K562 (cell line): ENCODE data around the gene SREBF1. TPM values are rescaled to one million over a fixed set of nuclear protein-coding genes. Genes with fewer than 3 reads are reported as not detected.

ENCODE experiments used
- ATAC-seq: fragments of 200-7000 bp; cut with Tn5 transposase; 3 replicates; pipeline ENCODE4 v1.9.1; 2020; ENCODE audit warnings: moderate library complexity
- BruUV-seq: library from RNA; stranded (reverse); fragments of 400-500 nt; replicated peaks from 2 replicates; lab custom pipeline; 2021; lab: Mats Ljungman, UMichigan
- CTCF ChIA-PET: fragments of 300-600 bp; formaldehyde crosslinking; extraction: SDS; loops from one replicate; lab custom pipeline; 2021; ENCODE audit warnings: low intra/inter-chr PET ratio; lab: Yijun Ruan, JAX
- POLR2A ChIA-PET: fragments of 300-600, 350-650 bp; sonication (Branson Sonifier 250); formaldehyde crosslinking; extraction: SDS; loops from one replicate; lab custom pipeline; 2021; ENCODE audit warnings: antibody characterized with exemption, inconsistent platforms; lab: Yijun Ruan, JAX
- DNase-seq, 4 experiments: peaks; one replicate each; pipeline versions ENCODE4 v3.0.0 to v3.0.0-alpha.2; 2011 to 2018; ENCODE audit warnings: low spot score in 3 of 4, mixed read lengths in 3 of 4; ENCODE audit errors: extremely low read depth in 1 of 4
- FAIRE-seq: peaks from 2 replicates; lab custom pipeline; 2011; peaks lifted over from hg19 to GRCh38; lab: Jason Lieb, UNC
- H2AFZ ChIP-seq: 2 replicates; pipeline ENCODE4 v1.6.0; 2011; ENCODE audit warnings: low read depth, low read length, control low read depth, inconsistent platforms
- H3K27ac ChIP-seq: fragments of 200-600 bp; 3 replicates; pipeline ENCODE4 v1.8.0; 2011; ENCODE audit warnings: low read depth, mild to moderate bottlenecking, control low read depth, inconsistent platforms, low read length, moderate library complexity, mixed read lengths; ENCODE audit errors: extremely low read depth
- H3K27me3 ChIP-seq, 2 experiments: fragments of 300-600 bp in 1 of 2; 2 replicates in 1 of 2; 3 replicates in 1 of 2; pipeline versions ENCODE4 v1.6.0 to v1.8.0; 2011; ENCODE audit warnings: inconsistent platforms in 2 of 2, low read length in 2 of 2, mild to moderate bottlenecking in 1 of 2, mixed read lengths in 1 of 2, moderate library complexity in 1 of 2; ENCODE audit not compliant: control insufficient read depth in 2 of 2, insufficient read depth in 2 of 2
- H3K36me3 ChIP-seq: fragments of 300-600 bp; 3 replicates; pipeline ENCODE4 v1.8.0; 2011; ENCODE audit warnings: mild to moderate bottlenecking, low read length, inconsistent platforms; ENCODE audit not compliant: control insufficient read depth, insufficient read depth
- H3K4me1 ChIP-seq, 2 experiments: fragments of 200-600 bp in 1 of 2; replicated peaks in 1 of 2; 2 replicates in 1 of 2; 3 replicates in 1 of 2; pipeline versions ENCODE4 v1.5.1 to v1.8.0; 2011; ENCODE audit warnings: inconsistent platforms in 2 of 2, low read length in 2 of 2, mild to moderate bottlenecking in 1 of 2, mixed read lengths in 1 of 2, moderate library complexity in 1 of 2; ENCODE audit not compliant: control insufficient read depth in 2 of 2, insufficient read depth in 2 of 2
- H3K4me2 ChIP-seq: 2 replicates; pipeline ENCODE4 v1.6.1; 2011; ENCODE audit warnings: low read length, control low read depth, inconsistent platforms, mixed read lengths; ENCODE audit not compliant: insufficient read depth
- H3K4me3 ChIP-seq: fragments of 200-600 bp; sonication (generic), shearing (Covaris generic); 2 replicates; pipeline ENCODE4 v1.5.1; 2016; ENCODE audit warnings: control low read depth, inconsistent platforms
- H3K79me2 ChIP-seq: fragments of 200-600 bp; 3 replicates; pipeline ENCODE4 v1.8.0; 2011; ENCODE audit warnings: low read length, inconsistent platforms; ENCODE audit not compliant: control insufficient read depth, insufficient read depth
- H3K9ac ChIP-seq, 2 experiments: 2 replicates each; pipeline versions ENCODE4 v1.6.0 to v1.6.1; 2011; ENCODE audit warnings: low read depth in 2 of 2, low read length in 2 of 2, control low read depth in 1 of 2, inconsistent platforms in 1 of 2, mild to moderate bottlenecking in 1 of 2, mixed read lengths in 1 of 2; ENCODE audit not compliant: insufficient read depth in 1 of 2
- H3K9me1 ChIP-seq: one replicate; pipeline ENCODE4 v1.6.0; 2011; ENCODE audit warnings: inconsistent platforms, mild to moderate bottlenecking, low read length, moderate library complexity; ENCODE audit not compliant: control insufficient read depth, insufficient read depth
- H3K9me3 ChIP-seq: replicated peaks from 2 replicates; pipeline ENCODE4 v1.5.1; 2011; ENCODE audit warnings: low read depth, low read length, inconsistent platforms; ENCODE audit not compliant: control insufficient read depth, insufficient read depth
- H4K20me1 ChIP-seq: replicated peaks from 2 replicates; pipeline ENCODE4 v1.6.1; 2011; ENCODE audit warnings: low read length, inconsistent platforms, mixed read lengths; ENCODE audit not compliant: control insufficient read depth, insufficient read depth
- BACH1 ChIP-seq: fragments of 200-800 bp; sonication (Bioruptor generic); IDR thresholded peaks from 2 replicates; pipeline ENCODE4 v1.6.1; 2016; ENCODE audit warnings: missing genetic modification characterization, missing compliant biosample characterization
- CBX2 ChIP-seq: fragments of 200-600 bp; sonication (generic); IDR thresholded peaks from one replicate; pipeline ENCODE4 v1.6.1; 2012; ENCODE audit warnings: mild to moderate bottlenecking, low read length, inconsistent platforms; ENCODE audit not compliant: insufficient read depth, poor library complexity, severe bottlenecking
- CC2D1A ChIP-seq: fragments of 450-650 bp; IDR thresholded peaks from 2 replicates; pipeline ENCODE4 v1.6.1; 2017; ENCODE audit warnings: mild to moderate bottlenecking
- HNRNPK ChIP-seq: fragments of 200-400 bp; formaldehyde crosslinking; IDR thresholded peaks from one replicate; pipeline ENCODE4 v1.6.1; 2018; ENCODE audit warnings: mild to moderate bottlenecking, low read depth, low read length; ENCODE audit not compliant: poor library complexity, severe bottlenecking
- KDM2B ChIP-seq: fragments of 250-450 bp; sonication (Bioruptor Pico); IDR thresholded peaks from 2 replicates; pipeline ENCODE4 v1.8.0; 2021; ENCODE audit warnings: mild to moderate bottlenecking, moderate library complexity
- KLF10 ChIP-seq: fragments of 250-450 bp; sonication (Bioruptor Pico); IDR thresholded peaks from 2 replicates; pipeline ENCODE4 v1.6.1; 2021; ENCODE audit warnings: matching md5 sums
- MCM2 ChIP-seq: fragments of 450-650 bp; IDR thresholded peaks from 2 replicates; pipeline ENCODE4 v1.6.1; 2017; ENCODE audit warnings: low read depth, mild to moderate bottlenecking
- RHOXF2B ChIP-seq: fragments of 250-450 bp; sonication (Bioruptor Pico); conservative IDR thresholded peaks from 2 replicates; pipeline ENCODE4 v1.5.1; 2021
- SAP30 ChIP-seq: fragments of 200-600 bp; sonication (generic); IDR thresholded peaks from 2 replicates; pipeline ENCODE4 v1.6.1; 2012; ENCODE audit warnings: borderline replicate concordance, low read depth, mild to moderate bottlenecking, moderate library complexity, low read length, control low read depth, inconsistent platforms; ENCODE audit not compliant: insufficient read depth, poor library complexity, severe bottlenecking
- TBP ChIP-seq: optimal IDR thresholded peaks from 2 replicates; pipeline ENCODE3; 2011; ENCODE audit warnings: low read depth, low read length, improper control_type of control experiment
- ZNF140 ChIP-seq: fragments of 250-450 bp; sonication (Bioruptor Pico); IDR thresholded peaks from 2 replicates; pipeline ENCODE4 v1.8.0; 2021; ENCODE audit warnings: moderate library complexity, mild to moderate bottlenecking, inconsistent platforms
- ZNF184 ChIP-seq: sonication (generic); formaldehyde crosslinking; IDR thresholded peaks from 2 replicates; pipeline ENCODE4 v1.5.0; 2020; ENCODE audit warnings: missing genetic modification reagents
- ZNF695 ChIP-seq: fragments of 450-650 bp; formaldehyde crosslinking; IDR thresholded peaks from 2 replicates; pipeline ENCODE4 v1.4.0; 2020; ENCODE audit warnings: mild to moderate bottlenecking, moderate library complexity
- WGBS: fragments of 100-300 bp; shearing (Covaris generic); methylation state at CpG from one replicate; pipeline ENCODE4 v1.1.6; 2016; ENCODE audit warnings: low coverage, mixed read lengths; ENCODE audit not compliant: insufficient coverage; ENCODE audit errors: missing lambda C conversion rate; 5-methylcytosine and 5-hydroxymethylcytosine counted together
- in situ Hi-C: fragments of 300-500 bp; cut with MboI; formaldehyde crosslinking; loops from 4 replicates; pipeline ENCODE4 v1.15.0; 2018; ENCODE audit warnings: inconsistent platforms, mixed read lengths
- intact Hi-C: fragments of 100-400 bp; cut with micrococcal nuclease; formaldehyde crosslinking; loops from 2 replicates; pipeline ENCODE4 v1.14.2; 2022
- polyA plus RNA-seq, 8 experiments: library from polyadenylated mRNA; depleted of rRNA in 4 of 8; stranded (reverse) in 5 of 8; unstranded in 3 of 8; fragments of >200 nt; fragmentation: Nextera tagmentation in 2 of 8; fragmentation: Illumina TruSeq in 1 of 8; extraction: Ambion mirVana in 2 of 8; extraction: Trizol in 1 of 8; gene quantifications; 2 replicates each; pipeline versions ENCODE4 v1.2.1 to v1.2.3, GENCODE V29; 2011 to 2014; ENCODE audit warnings: inconsistent platforms in 1 of 8, missing spikeins in 1 of 8
- total RNA-seq, 7 experiments: library from RNA; depleted of rRNA in 6 of 7; stranded (reverse); fragments of >200 nt in 6 of 7; fragmentation: Illumina TruSeq in 2 of 7; extraction: Trizol in 2 of 7; gene quantifications; 2 replicates each; pipeline versions ENCODE4 v1.2.1 to v1.2.3, GENCODE V29; 2011 to 2021; ENCODE audit warnings: low replicate concordance in 1 of 7
- TF ChIP-seq, protein P1 (sequence below), 2 experiments: fragments of 450-650 bp; IDR thresholded peaks; 2 replicates each; pipeline ENCODE4 v1.6.1; 2018; ENCODE audit warnings: mild to moderate bottlenecking in 2 of 2, low read depth in 1 of 2; ENCODE audit not compliant: partially characterized antibody in 2 of 2
- TF ChIP-seq, protein P2 (sequence below): fragments of 250-450 bp; sonication (Bioruptor Pico); IDR thresholded peaks from 2 replicates; pipeline ENCODE4 v1.8.0; 2021; ENCODE audit warnings: mild to moderate bottlenecking, moderate library complexity

SREBF1 gene
- total and polyA plus RNA-seq, 9 of the 15 experiments (the other 6 are each of a cell fraction or from before 2014, with no cell fraction given) = 1.6 to 169 (median 69.4) TPM

DNA sequence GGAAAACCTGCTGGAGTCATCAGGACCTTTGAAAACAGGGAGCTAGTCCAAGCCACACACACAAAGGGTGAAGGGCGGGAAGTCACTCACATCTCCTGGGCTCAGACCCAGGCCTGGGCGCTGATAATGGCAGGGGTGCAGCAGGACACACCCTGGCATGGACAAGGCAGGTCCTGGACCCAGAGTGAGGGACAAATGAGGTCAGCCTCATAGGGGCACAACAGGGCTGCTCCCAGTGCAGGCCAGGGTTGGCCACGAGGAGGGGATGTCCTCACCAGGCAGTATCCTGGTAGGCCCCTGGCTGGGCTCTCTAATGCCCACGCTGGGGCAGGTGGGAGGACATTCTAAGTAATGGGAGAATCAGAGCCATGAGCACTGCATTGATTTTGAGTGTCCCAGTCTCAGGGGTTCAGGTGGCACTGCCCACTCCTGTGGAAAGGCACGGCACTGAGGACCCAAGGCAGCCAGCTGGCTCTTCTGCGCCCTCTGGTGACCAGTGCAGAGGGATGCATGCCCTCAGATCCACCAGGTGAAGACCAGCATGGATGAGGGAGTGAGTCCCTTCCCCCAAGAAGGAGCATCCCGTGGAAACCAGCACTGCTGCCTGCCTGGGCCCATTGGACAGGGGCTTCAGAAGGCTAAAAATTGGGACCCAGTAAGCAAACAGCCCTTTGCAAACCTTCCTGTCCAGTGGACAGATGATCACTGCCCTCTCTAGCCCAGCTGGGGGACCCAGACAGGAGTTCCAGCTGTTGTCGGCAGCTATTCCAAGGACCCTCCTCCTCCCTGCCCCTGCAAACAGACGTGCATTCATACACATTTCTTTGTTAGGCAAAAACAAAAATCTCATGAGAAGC lies 23.4 kb upstream of the SREBF1 start (continued):
- TF ChIP-seq, protein P1, sequence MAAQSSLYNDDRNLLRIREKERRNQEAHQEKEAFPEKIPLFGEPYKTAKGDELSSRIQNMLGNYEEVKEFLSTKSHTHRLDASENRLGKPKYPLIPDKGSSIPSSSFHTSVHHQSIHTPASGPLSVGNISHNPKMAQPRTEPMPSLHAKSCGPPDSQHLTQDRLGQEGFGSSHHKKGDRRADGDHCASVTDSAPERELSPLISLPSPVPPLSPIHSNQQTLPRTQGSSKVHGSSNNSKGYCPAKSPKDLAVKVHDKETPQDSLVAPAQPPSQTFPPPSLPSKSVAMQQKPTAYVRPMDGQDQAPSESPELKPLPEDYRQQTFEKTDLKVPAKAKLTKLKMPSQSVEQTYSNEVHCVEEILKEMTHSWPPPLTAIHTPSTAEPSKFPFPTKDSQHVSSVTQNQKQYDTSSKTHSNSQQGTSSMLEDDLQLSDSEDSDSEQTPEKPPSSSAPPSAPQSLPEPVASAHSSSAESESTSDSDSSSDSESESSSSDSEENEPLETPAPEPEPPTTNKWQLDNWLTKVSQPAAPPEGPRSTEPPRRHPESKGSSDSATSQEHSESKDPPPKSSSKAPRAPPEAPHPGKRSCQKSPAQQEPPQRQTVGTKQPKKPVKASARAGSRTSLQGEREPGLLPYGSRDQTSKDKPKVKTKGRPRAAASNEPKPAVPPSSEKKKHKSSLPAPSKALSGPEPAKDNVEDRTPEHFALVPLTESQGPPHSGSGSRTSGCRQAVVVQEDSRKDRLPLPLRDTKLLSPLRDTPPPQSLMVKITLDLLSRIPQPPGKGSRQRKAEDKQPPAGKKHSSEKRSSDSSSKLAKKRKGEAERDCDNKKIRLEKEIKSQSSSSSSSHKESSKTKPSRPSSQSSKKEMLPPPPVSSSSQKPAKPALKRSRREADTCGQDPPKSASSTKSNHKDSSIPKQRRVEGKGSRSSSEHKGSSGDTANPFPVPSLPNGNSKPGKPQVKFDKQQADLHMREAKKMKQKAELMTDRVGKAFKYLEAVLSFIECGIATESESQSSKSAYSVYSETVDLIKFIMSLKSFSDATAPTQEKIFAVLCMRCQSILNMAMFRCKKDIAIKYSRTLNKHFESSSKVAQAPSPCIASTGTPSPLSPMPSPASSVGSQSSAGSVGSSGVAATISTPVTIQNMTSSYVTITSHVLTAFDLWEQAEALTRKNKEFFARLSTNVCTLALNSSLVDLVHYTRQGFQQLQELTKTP (IDR thresholded peaks at IDR 0.05; ENCODE audit: low read depth in 1 of 2, partially characterized antibody in 2 of 2) = no peak

DNA sequence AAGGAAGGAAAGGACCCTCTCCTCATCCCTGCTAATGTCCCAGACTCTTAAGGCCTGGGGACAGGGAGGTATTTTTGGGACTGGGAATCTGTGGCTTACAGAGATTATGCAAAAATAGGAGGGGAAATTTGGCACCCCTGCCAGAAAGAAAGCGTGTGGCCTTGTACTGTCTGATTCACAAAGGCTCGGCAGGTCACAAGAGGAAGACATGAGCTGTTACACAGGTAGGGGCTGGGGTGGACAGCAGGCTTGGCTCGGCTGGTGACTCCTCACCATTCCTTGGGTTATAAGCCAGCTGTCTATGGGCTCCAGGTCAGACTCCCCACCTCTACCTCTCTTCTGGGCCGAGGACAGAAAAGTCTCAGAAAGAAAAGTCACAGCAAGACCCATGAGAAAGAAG lies 20.7 kb upstream of the SREBF1 start:
- H3K9me3 ChIP-seq = no peaks in the 10 kb centered on the region
- TF ChIP-seq ZNF695 (CRISPR knock-in tag) (no peak), ZNF140 (CRISPR knock-in tag) (no peak), TBP (no peak), MCM2 (no peak), BACH1 (tag) (no peak), CC2D1A (no peak), KDM2B (CRISPR knock-in tag) (no peak), HNRNPK (no peak), SAP30 (no peak), CBX2 (no peak), RHOXF2B (no peak), KLF10 (CRISPR knock-in tag) (no peak), ZNF184 (CRISPR knock-in tag) (no peak)
- TF ChIP-seq, protein P2, sequence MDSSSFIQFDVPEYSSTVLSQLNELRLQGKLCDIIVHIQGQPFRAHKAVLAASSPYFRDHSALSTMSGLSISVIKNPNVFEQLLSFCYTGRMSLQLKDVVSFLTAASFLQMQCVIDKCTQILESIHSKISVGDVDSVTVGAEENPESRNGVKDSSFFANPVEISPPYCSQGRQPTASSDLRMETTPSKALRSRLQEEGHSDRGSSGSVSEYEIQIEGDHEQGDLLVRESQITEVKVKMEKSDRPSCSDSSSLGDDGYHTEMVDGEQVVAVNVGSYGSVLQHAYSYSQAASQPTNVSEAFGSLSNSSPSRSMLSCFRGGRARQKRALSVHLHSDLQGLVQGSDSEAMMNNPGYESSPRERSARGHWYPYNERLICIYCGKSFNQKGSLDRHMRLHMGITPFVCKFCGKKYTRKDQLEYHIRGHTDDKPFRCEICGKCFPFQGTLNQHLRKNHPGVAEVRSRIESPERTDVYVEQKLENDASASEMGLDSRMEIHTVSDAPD (CRISPR knock-in tag) = no peak

More for the DNA sequence above, 20.7 kb upstream of the SREBF1 start:
- Histone ChIP-seq H3K4me2 (no peak overlapping the region), H4K20me1 (no peaks in the 10 kb centered on the region), H3K4me1 (peaks cover 0 to 5% of the 10 kb centered on the region in 2 experiments; a peak in 3 of 5 replicates), H3K27ac (no peak overlapping the region), H3K27me3 (no peaks in the 10 kb centered on the region), H2AFZ (no peak overlapping the region), H3K36me3 (no peaks in the 10 kb centered on the region), H3K9ac (no peak overlapping the region), H3K4me3 (no peak overlapping the region), H3K79me2 (no peaks in the 10 kb centered on the region), H3K9me1 (no peaks in the 10 kb centered on the region)
- ChIA-PET CTCF (interaction anchor here (0.6 kb wide), 1 partner anchor 24 kb away, joined by 3 read pairs; no protein-coding TSS in a partner anchor), POLR2A (interaction anchor here (1.3 kb wide), 1 partner anchor 21 kb away, joined by 3 read pairs; the partner anchor contains the start of gene SREBF1)
- ATAC-seq (no peak), DNase-seq (no peak), FAIRE-seq (no peak)
- BruUV-seq = no TSS peak
- in situ Hi-C loops (loop anchor here (5.0 kb wide), 1 partner anchor 40 kb away; no protein-coding TSS in a partner anchor), intact Hi-C loops (no loop called here)
- WGBS = 54% methylated on average over 3 of the region's 4 CpGs
